HepG2 (cell line): ENCODE data around the gene PHTF2. TPM values are rescaled to one million over a fixed set of nuclear protein-coding genes. Genes with fewer than 3 reads are reported as not detected.
A peak's percentile ranks its signal among the peaks of the same experiment; 100 is the strongest.

ENCODE experiments used
- KLF16 ChIP-seq, 2 experiments: sonication (generic) in 1 of 2; formaldehyde crosslinking in 1 of 2; IDR thresholded peaks; 2 replicates each; pipeline versions ENCODE4 v1.6.1 to v1.8.0; 2016 to 2023; ENCODE audit warnings: missing genetic modification reagents in 2 of 2, missing compliant biosample characterization in 1 of 2
- PCBP1 ChIP-seq: fragments of 200-400 bp; formaldehyde crosslinking; IDR thresholded peaks from 2 replicates; pipeline ENCODE4 v1.6.1; 2017; ENCODE audit warnings: mild to moderate bottlenecking, low read depth, low read length, borderline replicate concordance
- SNAPC2 ChIP-seq: sonication (generic); formaldehyde crosslinking; IDR thresholded peaks from 2 replicates; pipeline ENCODE4 v1.8.1; 2022; ENCODE audit warnings: mild to moderate bottlenecking, missing genetic modification reagents
- TARDBP ChIP-seq: sonication (generic); formaldehyde crosslinking; IDR thresholded peaks from 2 replicates; pipeline ENCODE4 v1.8.0; 2022; ENCODE audit warnings: mild to moderate bottlenecking, missing genetic modification reagents
- TFAP4 ChIP-seq: sonication (generic); IDR thresholded peaks from 2 replicates; pipeline ENCODE4 v1.6.1; 2016; ENCODE audit warnings: low read depth, borderline replicate concordance
- TFDP1 ChIP-seq: IDR thresholded peaks from 2 replicates; pipeline ENCODE4 v1.6.1; 2016; ENCODE audit warnings: missing compliant biosample characterization, missing genetic modification reagents, borderline replicate concordance
- YEATS2 ChIP-seq: sonication (generic); formaldehyde crosslinking; IDR thresholded peaks from 2 replicates; pipeline ENCODE4 v1.4.0; 2020; ENCODE audit warnings: missing genetic modification reagents, borderline replicate concordance
- ZFP62 ChIP-seq: sonication (generic); formaldehyde crosslinking; IDR thresholded peaks from 2 replicates; pipeline ENCODE4 v1.4.0; 2020; ENCODE audit warnings: missing genetic modification reagents
- ZNF264 ChIP-seq: sonication (generic); formaldehyde crosslinking; IDR thresholded peaks from 2 replicates; pipeline ENCODE4 v1.4.0; 2020; ENCODE audit warnings: missing genetic modification reagents
- ZNF407 ChIP-seq: sonication (generic); formaldehyde crosslinking; IDR thresholded peaks from one replicate; pipeline ENCODE4 v1.5.1; 2020; ENCODE audit warnings: mild to moderate bottlenecking, missing genetic modification reagents; ENCODE audit errors: not compliant biosample characterization
- ZNF720 ChIP-seq: sonication (generic); formaldehyde crosslinking; IDR thresholded peaks from 2 replicates; pipeline ENCODE4 v1.4.0; 2020; ENCODE audit warnings: missing genetic modification reagents
- ZNF770 ChIP-seq: sonication (generic); formaldehyde crosslinking; IDR thresholded peaks from 2 replicates; pipeline ENCODE4 v1.5.0; 2020; ENCODE audit warnings: mild to moderate bottlenecking, missing genetic modification reagents
- ZNF784 ChIP-seq: sonication (generic); formaldehyde crosslinking; IDR thresholded peaks from 2 replicates; pipeline ENCODE4 v1.5.1; 2020; ENCODE audit warnings: missing genetic modification reagents, mild to moderate bottlenecking, borderline replicate concordance
- polyA plus RNA-seq, 8 experiments: library from polyadenylated mRNA; depleted of rRNA in 3 of 8; stranded (reverse) in 7 of 8; unstranded in 1 of 8; fragments of >200 nt; fragmentation: Illumina TruSeq in 4 of 8; extraction: Trizol in 4 of 8; gene quantifications; 2 replicates each; pipeline versions ENCODE4 v1.2.1 to v1.2.3, GENCODE V29; 2011 to 2016; ENCODE audit warnings: low read depth in 4 of 8, missing spikeins in 1 of 8, mixed read lengths in 1 of 8; ENCODE audit not compliant: insufficient read depth in 1 of 8
- total RNA-seq, 5 experiments: library from RNA; depleted of rRNA; stranded (reverse); fragments of >200 nt; fragmentation: Illumina TruSeq; extraction: Trizol; gene quantifications; 2 replicates each; pipeline ENCODE4 v1.2.3, GENCODE V29; 2016; ENCODE audit warnings: low read depth in 1 of 5

PHTF2 gene
- total and polyA plus RNA-seq, 2 of the 13 experiments (the other 11 are each of a cell fraction or from before 2014, with no cell fraction given), result 7.4 to 10.2 TPM

- TF ChIP-seq ZNF407 (CRISPR knock-in tag) (peak; percentile 27), YEATS2 (peak; percentile 44; the same call in 1 of the 2 replicates), KLF16 (CRISPR knock-in tag; IDR thresholded peaks at IDR 0.05) (peak in 1 of 2 experiments; percentile 56; a peak in 1 of 4 replicates), TFDP1 (CRISPR knock-in tag) (peak; percentile 92), ZNF720 (no peak), TARDBP (CRISPR knock-in tag) (peak; percentile 52; the same call in 1 of the 2 replicates), SNAPC2 (CRISPR knock-in tag) (no peak), ZNF784 (CRISPR knock-in tag) (no peak), ZNF264 (CRISPR knock-in tag) (peak; percentile 38; the same call in 1 of the 2 replicates), TFAP4 (no peak), ZNF770 (CRISPR knock-in tag) (peak; percentile 73), PCBP1 (no peak), ZFP62 (CRISPR knock-in tag) (no peak)
Measured at GRCh38 chr7:77798394-77799077, at the start of gene PHTF2, which contains the start of gene TMEM60 (continued).
